ENCODE data around the gene TCF7L2. TPM values are rescaled to one million over a fixed set of nuclear protein-coding genes. Genes with fewer than 3 reads are reported as not detected.

TCF7L2 gene
- total RNA-seq, 1 donor from 2014 or later: 44.4 TPM

DNA sequence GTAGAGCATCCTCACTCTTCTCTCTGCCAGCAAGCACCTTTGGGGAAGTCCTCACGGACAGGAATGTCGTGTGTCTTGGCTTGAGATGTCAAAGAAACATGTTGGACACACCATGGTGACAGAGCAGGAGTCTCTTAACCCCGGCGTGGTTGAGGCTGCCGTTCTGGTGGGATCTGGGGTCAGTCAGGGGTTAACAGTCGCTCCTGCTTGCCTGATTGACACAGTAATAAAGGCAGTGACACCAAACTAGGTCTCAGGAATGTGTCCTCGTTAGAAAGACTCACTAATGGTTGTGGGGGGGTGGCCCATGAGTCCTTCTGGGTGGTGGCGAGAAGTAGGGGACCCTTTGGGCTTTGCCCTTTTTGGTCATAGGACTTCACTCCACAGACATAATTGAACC, 69.0 kb downstream of the TCF7L2 start:
- intact Hi-C loops (cut with DNase I): no loop called here
- H3K9me3 ChIP-seq: no peaks in the 10 kb centered on the region
- H3K4me1 ChIP-seq: peaks cover 81% of the 10 kb centered on the region
- no peaks in the 10 kb centered on the region for H3K36me3 ChIP-seq
- H3K27ac ChIP-seq: no peak overlapping the region
- H3K4me3 ChIP-seq: no peak overlapping the region
- no peaks in the 10 kb centered on the region for H3K27me3 ChIP-seq
- TF ChIP-seq POLR2AphosphoS5 (IDR thresholded peaks at IDR 0.05; ENCODE audit: insufficient read depth in 1 of 2, low read depth in 1 of 2) (no peak), POLR2A (IDR thresholded peaks at IDR 0.05) (no peak)
- TF ChIP-seq, protein P1, sequence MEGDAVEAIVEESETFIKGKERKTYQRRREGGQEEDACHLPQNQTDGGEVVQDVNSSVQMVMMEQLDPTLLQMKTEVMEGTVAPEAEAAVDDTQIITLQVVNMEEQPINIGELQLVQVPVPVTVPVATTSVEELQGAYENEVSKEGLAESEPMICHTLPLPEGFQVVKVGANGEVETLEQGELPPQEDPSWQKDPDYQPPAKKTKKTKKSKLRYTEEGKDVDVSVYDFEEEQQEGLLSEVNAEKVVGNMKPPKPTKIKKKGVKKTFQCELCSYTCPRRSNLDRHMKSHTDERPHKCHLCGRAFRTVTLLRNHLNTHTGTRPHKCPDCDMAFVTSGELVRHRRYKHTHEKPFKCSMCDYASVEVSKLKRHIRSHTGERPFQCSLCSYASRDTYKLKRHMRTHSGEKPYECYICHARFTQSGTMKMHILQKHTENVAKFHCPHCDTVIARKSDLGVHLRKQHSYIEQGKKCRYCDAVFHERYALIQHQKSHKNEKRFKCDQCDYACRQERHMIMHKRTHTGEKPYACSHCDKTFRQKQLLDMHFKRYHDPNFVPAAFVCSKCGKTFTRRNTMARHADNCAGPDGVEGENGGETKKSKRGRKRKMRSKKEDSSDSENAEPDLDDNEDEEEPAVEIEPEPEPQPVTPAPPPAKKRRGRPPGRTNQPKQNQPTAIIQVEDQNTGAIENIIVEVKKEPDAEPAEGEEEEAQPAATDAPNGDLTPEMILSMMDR (IDR thresholded peaks at IDR 0.05): no peak
- no peak for DNase-seq (ENCODE audit: extremely low spot score in 2 of 2)

DNA sequence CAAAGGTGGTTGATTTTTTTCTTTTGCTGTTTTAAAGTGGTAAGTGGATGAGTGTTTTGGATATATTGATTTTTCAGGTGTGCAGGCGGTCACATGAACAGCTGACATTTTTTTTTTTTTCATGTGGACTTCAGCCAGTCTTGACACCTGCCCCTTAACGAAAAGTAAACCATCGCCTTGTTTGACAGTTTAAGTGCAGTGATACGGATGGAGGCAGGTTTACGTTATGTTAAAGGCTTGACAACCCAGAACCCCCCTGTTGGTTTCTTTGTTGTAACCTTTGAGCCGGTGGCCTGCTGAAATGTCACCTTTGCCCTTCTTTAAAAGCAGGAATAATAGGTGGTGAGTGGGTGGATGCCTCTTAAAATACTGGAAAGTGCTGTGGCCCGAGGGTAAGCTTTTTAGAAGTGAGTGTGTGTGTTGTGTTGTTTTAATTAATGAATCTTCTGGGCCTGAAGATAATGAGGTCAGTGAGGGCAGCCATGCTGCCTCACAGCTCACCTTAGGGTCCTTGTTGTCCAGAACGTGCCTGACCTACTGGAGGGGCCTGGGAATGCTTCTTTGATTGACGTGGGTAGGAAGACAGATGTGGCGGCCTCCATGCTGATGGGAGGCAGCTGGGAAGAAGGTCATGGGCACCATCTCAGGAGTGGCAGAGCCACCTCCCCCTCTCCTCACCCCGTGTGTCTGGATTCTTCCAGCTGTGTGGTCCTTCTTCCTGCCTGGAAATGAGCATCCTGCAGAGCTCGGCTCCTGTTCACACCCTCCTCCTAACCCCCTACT, 69.8 kb downstream of the TCF7L2 start:
- intact Hi-C loops (cut with DNase I): loop anchor here (10.0 kb wide), 1 partner anchor 65 kb away; the partner anchor contains the start of gene TCF7L2
- no peaks in the 10 kb centered on the region for H3K27me3 ChIP-seq
- H3K9me3 ChIP-seq: no peaks in the 10 kb centered on the region
- DNase-seq (ENCODE audit: extremely low spot score in 2 of 2): no peak
- H3K27ac ChIP-seq: no peak overlapping the region
- no peaks in the 10 kb centered on the region for H3K36me3 ChIP-seq
- TF ChIP-seq POLR2AphosphoS5 (IDR thresholded peaks at IDR 0.05; ENCODE audit: insufficient read depth in 1 of 2, low read depth in 1 of 2) (no peak), POLR2A (IDR thresholded peaks at IDR 0.05) (no peak)
- no peak overlapping the region for H3K4me3 ChIP-seq
- H3K4me1 ChIP-seq: peaks cover 75% of the 10 kb centered on the region

DNA sequence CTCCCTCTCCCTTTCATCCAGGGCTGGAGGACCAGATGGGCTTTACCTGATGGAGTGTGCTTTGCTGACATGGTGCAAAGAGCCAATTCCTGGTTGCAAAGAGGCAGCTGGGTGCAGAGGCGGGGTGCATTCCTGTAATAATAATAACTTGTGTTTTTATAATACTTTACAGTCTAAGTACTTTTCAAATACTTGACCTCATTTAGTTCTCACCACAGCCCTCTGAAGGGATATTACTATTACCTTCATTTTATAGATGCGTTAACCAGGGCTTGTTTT, 70.4 kb downstream of the TCF7L2 start:
- Histone ChIP-seq H3K9me3 (no peaks in the 10 kb centered on the region), H3K27me3 (no peaks in the 10 kb centered on the region), H3K27ac (no peak overlapping the region), H3K36me3 (no peaks in the 10 kb centered on the region), H3K4me3 (no peak overlapping the region), H3K4me1 (peaks cover 70% of the 10 kb centered on the region)
- no peak for DNase-seq (ENCODE audit: extremely low spot score in 2 of 2)
- intact Hi-C loops (cut with DNase I): loop anchor here (10.0 kb wide), 1 partner anchor 66 kb away; the partner anchor contains the start of gene TCF7L2
- no peak for TF ChIP-seq POLR2A (IDR thresholded peaks at IDR 0.05)
- TF ChIP-seq, protein P1 (IDR thresholded peaks at IDR 0.05): no peak
- TF ChIP-seq POLR2AphosphoS5 (IDR thresholded peaks at IDR 0.05; ENCODE audit: insufficient read depth in 1 of 2, low read depth in 1 of 2): no peak

DNA sequence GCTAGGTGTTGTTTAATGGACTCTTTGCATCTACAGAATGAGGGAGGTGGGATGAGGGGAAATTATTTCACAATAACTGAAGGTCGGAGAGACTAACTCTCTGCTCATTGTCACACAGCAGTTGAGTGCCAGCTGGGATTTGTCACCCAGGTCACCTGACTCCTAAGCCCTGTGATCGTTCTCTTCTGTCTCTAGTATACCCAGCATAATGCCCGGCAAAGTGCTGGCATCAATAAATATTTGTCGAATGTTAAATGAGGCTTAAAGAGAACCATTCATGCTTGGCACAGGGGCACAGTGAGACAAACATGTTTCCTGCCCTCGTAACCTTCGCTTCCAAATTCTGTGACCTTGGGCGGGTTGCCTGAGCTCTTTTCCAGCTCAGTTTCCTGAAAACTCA, 70.8 kb downstream of the TCF7L2 start:
- Histone ChIP-seq H3K27ac (no peak overlapping the region), H3K4me1 (peaks cover 67% of the 10 kb centered on the region), H3K27me3 (no peaks in the 10 kb centered on the region), H3K4me3 (no peak overlapping the region), H3K9me3 (no peaks in the 10 kb centered on the region), H3K36me3 (no peaks in the 10 kb centered on the region)
- no peak for DNase-seq (ENCODE audit: extremely low spot score in 2 of 2)
- intact Hi-C loops (cut with DNase I): loop anchor here (10.0 kb wide), 1 partner anchor 66 kb away; the partner anchor contains the start of gene TCF7L2
- no peak for TF ChIP-seq POLR2A (IDR thresholded peaks at IDR 0.05)
- TF ChIP-seq, protein P1 (IDR thresholded peaks at IDR 0.05): no peak

DNA sequence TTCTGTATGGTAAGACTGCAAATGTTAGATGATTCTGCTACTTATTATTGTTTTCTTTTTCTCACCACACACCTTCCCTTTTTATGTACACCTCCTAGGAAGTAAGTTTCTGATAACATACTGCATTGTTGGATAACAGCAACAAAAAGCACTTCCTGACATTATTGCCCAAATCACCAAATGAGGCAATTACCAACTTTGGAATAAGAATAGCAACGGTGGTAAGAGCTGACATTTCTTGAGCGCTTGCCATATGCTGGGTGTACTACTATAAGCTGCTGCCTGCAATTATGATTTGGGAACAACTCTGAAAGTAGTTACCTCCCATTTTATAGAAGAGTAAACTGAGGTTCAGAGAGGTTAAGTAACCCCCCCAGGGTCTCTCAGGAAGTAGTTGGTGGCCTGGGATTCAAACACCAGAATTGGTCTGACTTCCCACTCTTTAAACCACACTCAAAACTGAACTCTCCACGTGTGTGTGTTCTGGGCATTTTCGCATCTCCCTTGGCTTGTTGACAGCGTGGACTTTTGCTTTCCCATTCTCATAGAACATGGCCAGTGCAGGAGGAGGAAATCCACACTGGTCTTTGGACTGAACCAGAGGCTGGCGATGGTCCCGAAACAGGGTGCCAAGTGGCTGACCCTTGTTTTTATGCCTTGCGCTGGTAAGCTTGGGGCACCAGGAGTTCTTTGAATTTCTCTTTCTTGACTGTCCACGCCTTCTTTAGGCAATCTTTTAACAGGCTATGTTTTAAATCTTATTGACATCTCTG, 71.4 kb downstream of the TCF7L2 start:
- Histone ChIP-seq H3K27ac (no peak overlapping the region), H3K4me1 (peaks cover 67% of the 10 kb centered on the region), H3K27me3 (no peaks in the 10 kb centered on the region), H3K4me3 (no peak overlapping the region), H3K9me3 (no peaks in the 10 kb centered on the region), H3K36me3 (no peaks in the 10 kb centered on the region)
- DNase-seq (ENCODE audit: extremely low spot score in 2 of 2): no peak
- intact Hi-C loops (cut with DNase I): loop anchor here (10.0 kb wide), 1 partner anchor 67 kb away; the partner anchor contains the start of gene TCF7L2
- TF ChIP-seq, protein P1 (IDR thresholded peaks at IDR 0.05): no peak
- TF ChIP-seq POLR2A (IDR thresholded peaks at IDR 0.05) (no peak), POLR2AphosphoS5 (IDR thresholded peaks at IDR 0.05; ENCODE audit: insufficient read depth in 1 of 2, low read depth in 1 of 2) (no peak)
